Measurements from ENCODE around the gene LY6G5C. TPM values are rescaled to one million over a fixed set of nuclear protein-coding genes. Genes with fewer than 3 reads are reported as not detected.

LY6G5C gene
- total RNA-seq, 1 donor from 2014 or later: 3.9 TPM

- DNase-seq (ENCODE audit: low read depth) (no peak), FAIRE-seq (no peak)
- Histone ChIP-seq H3K27ac (ENCODE audit: low read depth, low read length) (no peak overlapping the region), H4K20me1 (ENCODE audit: insufficient read depth, low read length) (peaks cover 42% of the 10 kb centered on the region), H3K4me2 (ENCODE audit: low read length) (peak overlapping the region; percentile 96), H3K4me3 (ENCODE audit: insufficient read depth, low read depth, low read length) (peak overlapping the region; percentile 86), H3K27me3 (ENCODE audit: insufficient read depth, low read length) (no peaks in the 10 kb centered on the region), H3K36me3 (ENCODE audit: insufficient read depth, low read length) (peaks cover 26% of the 10 kb centered on the region), H3K9me3 (ENCODE audit: insufficient read depth, low read depth, low read length) (no peaks in the 10 kb centered on the region), H3K4me1 (ENCODE audit: insufficient read depth, low read length) (peaks cover 15% of the 10 kb centered on the region), H3K9ac (ENCODE audit: low read length) (peak overlapping the region; percentile 88), H2AFZ (ENCODE audit: low read depth, low read length) (no peak overlapping the region), H3K79me2 (ENCODE audit: insufficient read depth, low read length) (peaks cover 18% of the 10 kb centered on the region)
- no peak overlapping the region for H3K27ac Mint-ChIP-seq (ENCODE audit: unreplicated experiment)
- TF ChIP-seq EZH2 (IDR thresholded peaks at IDR 0.05; ENCODE audit: insufficient read depth, low read length) (no peak), CTCF (IDR thresholded peaks at IDR 0.05; ENCODE audit: insufficient read depth, low read depth, low read length) (no peak)
- peak overlapping the region; percentile 90 for H3K4me3 Mint-ChIP-seq (ENCODE audit: unreplicated experiment)
- no peaks in the 10 kb centered on the region for H3K9me3 Mint-ChIP-seq (ENCODE audit: unreplicated experiment)
- H3K36me3 Mint-ChIP-seq (ENCODE audit: low read depth, unreplicated experiment): peaks cover 25% of the 10 kb centered on the region
- no peaks in the 10 kb centered on the region for H3K27me3 Mint-ChIP-seq (ENCODE audit: low read depth, unreplicated experiment)
- peaks cover 14% of the 10 kb centered on the region for H3K4me1 Mint-ChIP-seq (ENCODE audit: low read depth, unreplicated experiment)
Observed at GRCh38 chr6:31727717-31728671, 47.1 kb upstream of the LY6G5C start.

- H2AFZ ChIP-seq (ENCODE audit: low read depth, low read length): no peak overlapping the region
- H3K9me3 ChIP-seq (ENCODE audit: insufficient read depth, low read depth, low read length): no peaks in the 10 kb centered on the region
- TF ChIP-seq CTCF (IDR thresholded peaks at IDR 0.05; ENCODE audit: insufficient read depth, low read depth, low read length): no peak
- no peak for TF ChIP-seq EZH2 (IDR thresholded peaks at IDR 0.05; ENCODE audit: insufficient read depth, low read length)
- H3K27me3 ChIP-seq (ENCODE audit: insufficient read depth, low read length): no peaks in the 10 kb centered on the region
- Mint-ChIP-seq H3K27ac (ENCODE audit: unreplicated experiment) (no peak overlapping the region), H3K4me3 (ENCODE audit: unreplicated experiment) (peak overlapping the region; percentile 52), H3K27me3 (ENCODE audit: low read depth, unreplicated experiment) (no peaks in the 10 kb centered on the region), H3K9me3 (ENCODE audit: unreplicated experiment) (no peaks in the 10 kb centered on the region), H3K36me3 (ENCODE audit: low read depth, unreplicated experiment) (peaks cover 22% of the 10 kb centered on the region), H3K4me1 (ENCODE audit: low read depth, unreplicated experiment) (peaks cover 13% of the 10 kb centered on the region)
- FAIRE-seq (no peak), DNase-seq (ENCODE audit: low read depth) (no peak)
- peaks cover 14% of the 10 kb centered on the region for H3K4me1 ChIP-seq (ENCODE audit: insufficient read depth, low read length)
- no peak overlapping the region for H3K4me3 ChIP-seq (ENCODE audit: insufficient read depth, low read depth, low read length)
- H3K36me3 ChIP-seq (ENCODE audit: insufficient read depth, low read length): peaks cover 21% of the 10 kb centered on the region
- no peak overlapping the region for H3K9ac ChIP-seq (ENCODE audit: low read length)
- peaks cover 36% of the 10 kb centered on the region for H4K20me1 ChIP-seq (ENCODE audit: insufficient read depth, low read length)
- peaks cover 15% of the 10 kb centered on the region for H3K79me2 ChIP-seq (ENCODE audit: insufficient read depth, low read length)
- no peak overlapping the region for H3K27ac ChIP-seq (ENCODE audit: low read depth, low read length)
- no peak overlapping the region for H3K4me2 ChIP-seq (ENCODE audit: low read length)
Observed at GRCh38 chr6:31727034-31727716, 46.3 kb upstream of the LY6G5C start.
